ENCODE data around the gene MPPED2.

Gene MPPED2

DNA sequence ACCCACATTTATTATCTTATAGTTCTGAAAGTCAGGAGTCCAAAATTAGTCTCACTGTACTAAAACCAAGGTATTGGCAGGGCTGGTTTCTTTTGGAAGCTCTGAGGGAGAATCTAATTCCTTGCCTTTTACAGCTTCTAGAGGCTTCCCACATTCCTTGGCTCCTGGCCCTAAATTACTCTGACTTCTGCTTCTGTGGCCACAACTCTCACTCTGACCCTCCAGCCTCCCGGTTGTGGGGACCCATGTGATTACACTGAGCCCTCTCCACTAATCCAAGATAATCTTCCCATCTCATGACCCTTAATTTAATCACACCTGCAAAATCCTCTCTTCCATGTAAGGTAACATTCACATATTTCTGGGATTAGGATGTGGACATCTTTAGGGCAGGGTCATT is 152.3 kb downstream of the MPPED2 start:
- no peak for DNase-seq

DNA sequence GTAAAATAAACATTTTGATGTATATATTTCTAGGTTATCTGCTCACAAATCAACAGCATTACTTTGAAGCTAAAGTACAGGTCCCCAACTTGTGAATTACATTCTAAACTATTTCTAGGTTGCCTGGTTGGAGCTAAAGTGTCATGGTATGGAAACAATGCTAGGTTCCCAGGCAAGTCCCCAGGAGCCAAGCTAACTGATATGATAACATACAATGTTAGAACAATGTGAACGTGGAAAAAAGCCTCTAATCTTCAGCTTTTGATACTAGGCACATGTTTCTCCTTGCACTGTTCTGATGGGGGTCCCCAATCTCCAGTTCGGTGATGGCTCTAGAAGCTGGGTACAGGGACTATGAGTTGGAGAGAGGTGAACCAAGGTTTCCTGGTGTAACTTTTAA is 153.4 kb downstream of the MPPED2 start:
- no peak for DNase-seq
- in situ Hi-C loops (cut with MboI; ENCODE audit: low pct_unique_long_range_greater_than_20kb, low sequenced_read_pairs) = no loop called here

More for the DNA sequence above, 152.3 kb downstream of the MPPED2 start:
- in situ Hi-C loops (cut with MboI; ENCODE audit: low pct_unique_long_range_greater_than_20kb, low sequenced_read_pairs) = no loop called here

DNA sequence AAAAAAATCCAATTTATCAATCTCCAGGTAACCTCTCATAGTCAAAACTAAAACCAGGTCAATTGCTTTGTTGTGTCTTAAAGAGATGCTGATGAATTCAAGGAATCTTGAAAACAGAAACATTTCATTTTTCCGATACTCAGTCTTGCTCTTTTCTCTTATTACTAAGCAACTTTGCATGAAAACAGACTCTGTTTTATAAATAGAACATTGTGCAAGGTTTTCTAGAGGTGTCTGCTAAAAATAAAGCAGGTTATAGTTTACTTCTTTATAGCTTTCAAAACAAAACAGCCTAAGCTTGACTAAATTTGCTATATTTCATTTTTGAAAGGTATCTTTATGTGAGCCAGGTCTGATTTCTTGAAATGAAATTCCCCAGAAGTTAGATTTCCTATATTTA is 154.0 kb downstream of the MPPED2 start:
- in situ Hi-C loops (cut with MboI; ENCODE audit: low pct_unique_long_range_greater_than_20kb, low sequenced_read_pairs) = no loop called here
- DNase-seq = no peak

DNA sequence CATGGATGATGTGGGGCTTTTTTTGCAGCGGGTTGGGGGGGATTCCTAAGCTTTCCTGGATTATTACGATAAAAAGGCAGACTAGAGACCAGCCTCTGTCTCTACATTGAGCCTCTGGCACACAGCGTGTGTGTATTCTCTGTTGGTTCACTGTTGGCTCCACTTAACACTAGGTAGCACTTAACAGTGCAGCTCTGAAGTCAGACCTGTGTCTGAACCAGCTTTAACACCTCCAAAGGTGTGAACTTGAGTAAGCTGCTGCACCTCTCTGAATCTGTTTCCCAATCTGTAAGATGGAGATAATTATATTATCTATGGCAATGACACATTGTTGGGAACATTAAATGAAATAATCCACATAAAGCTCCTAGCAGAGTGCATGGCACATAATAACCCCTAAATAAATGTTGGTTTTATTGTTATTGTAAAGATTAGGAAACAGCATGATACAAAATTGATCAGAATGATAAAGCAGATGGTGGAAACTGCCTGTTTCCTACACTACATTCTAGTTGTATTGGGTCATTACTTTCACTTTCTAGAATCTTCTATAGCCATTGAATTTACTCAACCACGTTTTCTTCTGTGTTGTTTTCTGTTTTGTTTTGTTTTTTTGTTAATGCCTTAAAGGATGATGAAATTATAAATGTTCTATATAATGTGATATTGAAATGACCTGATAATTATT is 154.9 kb downstream of the MPPED2 start:
- DNase-seq = no peak
- in situ Hi-C loops (cut with MboI; ENCODE audit: low pct_unique_long_range_greater_than_20kb, low sequenced_read_pairs) = no loop called here

DNA sequence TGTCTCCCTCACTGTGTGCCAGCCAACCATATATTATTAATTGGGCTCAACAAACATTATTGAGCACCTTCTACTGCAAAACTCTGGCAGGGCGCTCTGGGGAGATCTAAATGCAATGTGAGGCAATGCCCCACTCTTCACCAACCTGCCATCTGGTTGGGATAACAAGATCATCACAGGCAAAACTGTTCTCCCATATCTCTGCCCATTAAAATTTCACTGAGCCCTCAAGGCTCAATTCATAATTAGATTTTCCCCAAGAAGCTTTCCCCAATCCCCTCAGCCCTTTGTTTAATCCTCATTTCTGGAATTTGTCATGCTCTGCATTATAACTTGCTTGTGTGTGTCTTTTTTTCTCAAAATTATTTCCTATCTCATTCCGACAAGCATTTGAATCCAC is 156.6 kb downstream of the MPPED2 start:
- DNase-seq = no peak
- in situ Hi-C loops (cut with MboI; ENCODE audit: low pct_unique_long_range_greater_than_20kb, low sequenced_read_pairs) = no loop called here

DNA sequence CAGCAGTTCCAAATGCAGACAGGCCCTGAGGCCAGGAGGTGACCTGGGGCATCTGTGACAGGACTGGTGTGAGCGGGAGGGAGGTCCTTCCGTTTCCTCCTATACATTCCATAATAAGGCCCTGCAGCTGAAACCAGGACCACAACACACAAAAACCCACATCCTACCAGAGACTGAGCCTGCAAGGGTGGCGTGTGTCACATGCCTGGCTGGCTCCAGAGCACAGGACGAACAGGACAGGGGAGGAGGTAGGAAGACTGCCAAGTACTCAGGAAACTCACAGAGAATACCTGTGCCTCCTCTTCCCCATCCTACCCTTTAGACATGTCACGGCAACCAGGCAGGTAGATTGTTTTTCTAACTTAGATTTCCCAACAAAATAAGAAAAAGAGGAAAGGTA is 159.4 kb downstream of the MPPED2 start:
- DNase-seq = no peak
- in situ Hi-C loops (cut with MboI; ENCODE audit: low pct_unique_long_range_greater_than_20kb, low sequenced_read_pairs) = no loop called here

DNA sequence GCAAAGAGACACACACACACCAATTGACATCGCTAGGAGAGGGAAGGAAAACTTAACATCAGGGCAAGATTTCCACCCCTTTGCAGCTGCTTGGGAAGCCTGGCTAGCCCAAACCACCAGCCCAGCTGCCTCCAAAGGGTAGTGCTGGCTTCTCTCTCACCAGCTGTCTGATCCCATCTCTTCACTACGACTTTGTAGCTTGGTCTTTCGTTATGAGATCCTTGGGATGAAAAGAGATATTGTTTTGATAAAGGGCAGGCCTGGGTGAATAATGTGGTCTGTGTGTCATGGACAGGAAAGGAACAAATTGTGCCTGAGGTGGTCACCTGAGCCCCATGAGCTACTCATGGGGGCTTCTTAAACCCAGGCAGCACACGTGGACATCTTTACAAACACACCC is 161.3 kb downstream of the MPPED2 start:
- DNase-seq = no peak
- in situ Hi-C loops (cut with MboI; ENCODE audit: low pct_unique_long_range_greater_than_20kb, low sequenced_read_pairs) = no loop called here

DNA sequence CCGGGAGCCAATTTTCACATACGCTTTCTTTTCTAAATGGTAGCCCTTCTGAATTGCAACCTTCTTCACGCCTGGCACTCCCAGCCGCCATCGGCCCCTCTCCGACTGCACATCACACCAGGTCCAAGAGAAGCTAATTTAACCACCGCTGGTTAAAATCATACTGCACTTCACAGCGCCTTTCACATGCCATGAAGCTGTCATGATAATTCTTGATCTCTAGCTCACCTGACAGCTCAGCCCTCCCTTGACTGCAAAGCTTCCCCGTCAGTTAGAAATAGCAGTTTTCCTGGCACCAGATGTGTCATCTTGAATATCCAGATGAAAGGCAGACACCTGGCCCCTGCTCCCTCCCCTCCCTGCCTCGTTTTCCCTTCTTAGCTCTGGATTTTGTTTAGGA is 161.8 kb downstream of the MPPED2 start:
- in situ Hi-C loops (cut with MboI; ENCODE audit: low pct_unique_long_range_greater_than_20kb, low sequenced_read_pairs) = no loop called here
- no peak for DNase-seq

DNA sequence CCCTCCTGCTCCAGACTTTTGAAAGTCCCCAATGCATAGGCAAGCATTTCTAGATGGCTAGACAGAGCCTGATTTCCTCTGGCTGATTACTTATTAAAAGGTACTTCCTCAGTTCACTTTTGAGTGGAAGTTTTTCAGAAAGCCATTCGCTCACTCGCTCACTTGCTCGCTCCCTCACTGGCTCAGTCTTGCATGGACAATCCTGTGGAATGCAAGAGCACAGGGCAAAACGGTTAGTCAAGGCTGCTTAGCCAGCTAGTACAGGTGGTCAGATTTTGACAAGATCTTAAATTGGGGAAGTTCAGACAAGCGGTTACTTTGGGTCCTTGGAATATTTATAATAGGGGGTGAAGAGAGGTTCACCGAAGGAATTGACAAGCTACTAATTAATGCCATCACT is 162.3 kb downstream of the MPPED2 start:
- in situ Hi-C loops (cut with MboI; ENCODE audit: low pct_unique_long_range_greater_than_20kb, low sequenced_read_pairs) = no loop called here
- no peak for DNase-seq

DNA sequence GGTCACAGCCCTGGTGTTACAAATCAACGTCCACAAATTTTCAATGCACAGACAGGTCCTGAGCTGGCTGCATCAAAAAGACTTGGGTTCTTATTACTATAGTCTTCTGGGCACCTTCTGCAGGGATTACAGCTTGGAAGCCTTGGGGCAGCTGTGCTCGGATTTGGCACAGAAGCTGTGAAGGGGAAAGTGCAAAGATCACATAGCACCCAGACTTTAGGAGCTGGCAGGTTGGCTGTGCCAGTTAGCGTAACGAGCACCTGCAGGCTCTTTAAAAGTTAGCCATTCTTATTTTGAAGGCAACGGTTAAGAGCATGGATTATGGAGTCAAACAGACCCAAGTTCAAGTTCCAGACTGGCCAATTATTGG is 162.9 kb downstream of the MPPED2 start:
- in situ Hi-C loops (cut with MboI; ENCODE audit: low pct_unique_long_range_greater_than_20kb, low sequenced_read_pairs) = no loop called here
- no peak for DNase-seq

DNA sequence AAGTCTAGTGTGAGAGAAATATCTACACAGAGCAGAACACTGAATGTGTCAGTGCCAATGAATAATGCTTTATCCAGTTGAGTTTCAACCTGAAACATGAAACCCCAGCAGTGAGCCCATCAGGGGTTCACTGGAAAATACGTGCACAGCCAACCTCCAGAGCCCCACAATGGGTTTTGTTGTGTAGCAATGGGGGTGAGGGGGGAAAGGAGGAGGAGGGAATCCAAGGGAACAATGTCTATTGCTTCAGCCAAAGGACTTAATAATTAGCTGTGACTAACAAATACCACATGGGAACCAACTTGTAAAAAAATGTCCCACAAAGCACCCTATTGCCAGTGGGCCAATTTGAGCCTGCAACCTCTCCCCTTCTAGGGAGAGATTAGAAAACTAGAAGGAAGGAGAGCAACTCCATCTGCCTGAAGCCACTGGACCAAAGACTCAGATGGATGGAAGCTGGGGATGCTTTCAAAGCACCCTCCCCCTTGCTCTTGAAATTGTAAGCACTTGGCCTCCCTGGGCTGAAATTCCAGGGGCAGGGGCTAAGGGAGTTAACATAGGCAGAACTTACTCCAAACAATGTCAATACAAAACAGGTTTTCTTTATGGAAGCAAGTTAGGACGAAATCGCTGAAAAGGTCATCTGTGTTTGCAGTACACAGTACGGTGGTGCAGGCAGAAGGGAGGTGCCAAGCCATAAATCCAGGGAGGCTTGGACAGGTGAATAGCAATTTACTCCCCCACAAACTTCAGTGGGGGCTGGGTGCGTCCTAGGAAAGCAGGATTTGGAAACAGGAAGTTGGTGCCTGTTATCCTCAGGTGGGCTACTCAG is 163.5 kb downstream of the MPPED2 start:
- in situ Hi-C loops (cut with MboI; ENCODE audit: low pct_unique_long_range_greater_than_20kb, low sequenced_read_pairs) = no loop called here
- DNase-seq = no peak

DNA sequence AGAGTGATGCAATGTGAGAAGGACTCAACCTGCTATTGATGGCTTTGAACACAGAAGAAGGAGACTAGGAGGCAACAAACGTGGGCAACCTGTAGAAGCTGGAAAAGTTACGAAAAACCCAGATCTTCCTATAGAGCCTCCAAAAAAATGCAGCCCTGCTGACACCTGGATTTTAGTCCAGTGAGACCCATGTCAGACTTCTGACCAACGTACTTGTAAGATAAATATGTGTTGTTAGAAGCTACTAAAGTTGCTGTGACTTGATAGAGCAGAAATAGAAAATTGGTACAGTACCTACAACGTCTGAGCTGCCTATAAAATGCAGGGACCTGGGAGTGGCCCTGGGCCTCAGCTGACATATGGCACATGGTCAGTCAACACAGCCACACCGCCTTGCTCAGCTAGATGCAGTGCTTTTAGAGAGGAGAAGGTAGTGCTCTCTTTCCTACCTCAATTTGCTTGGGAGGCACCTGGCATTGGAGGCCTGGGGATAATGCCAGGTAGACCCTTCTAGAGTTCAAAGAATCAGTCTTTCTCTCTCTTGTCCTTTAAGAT is 165.8 kb downstream of the MPPED2 start:
- in situ Hi-C loops (cut with MboI; ENCODE audit: low pct_unique_long_range_greater_than_20kb, low sequenced_read_pairs) = no loop called here
- no peak for DNase-seq

DNA sequence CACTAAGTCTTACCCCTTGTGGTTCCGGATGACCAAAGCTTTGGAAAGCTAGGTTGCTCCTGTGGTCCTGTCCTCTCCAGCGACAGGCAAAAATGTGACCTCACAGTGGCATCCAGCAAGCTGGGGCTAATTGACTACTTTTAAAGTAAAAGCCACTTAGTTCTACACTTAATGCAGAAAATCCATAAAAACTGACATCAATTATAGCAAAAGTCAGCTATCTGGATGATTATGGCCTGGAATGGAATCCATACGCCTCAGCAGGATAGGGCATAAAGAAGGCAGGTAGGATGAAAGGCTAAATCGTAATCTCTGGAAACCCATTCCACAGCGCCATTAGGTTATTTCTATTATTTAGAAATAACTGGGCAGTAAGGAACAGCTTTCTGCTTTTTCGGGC is 171.3 kb downstream of the MPPED2 start:
- no peak for DNase-seq
- in situ Hi-C loops (cut with MboI; ENCODE audit: low pct_unique_long_range_greater_than_20kb, low sequenced_read_pairs) = no loop called here

DNA sequence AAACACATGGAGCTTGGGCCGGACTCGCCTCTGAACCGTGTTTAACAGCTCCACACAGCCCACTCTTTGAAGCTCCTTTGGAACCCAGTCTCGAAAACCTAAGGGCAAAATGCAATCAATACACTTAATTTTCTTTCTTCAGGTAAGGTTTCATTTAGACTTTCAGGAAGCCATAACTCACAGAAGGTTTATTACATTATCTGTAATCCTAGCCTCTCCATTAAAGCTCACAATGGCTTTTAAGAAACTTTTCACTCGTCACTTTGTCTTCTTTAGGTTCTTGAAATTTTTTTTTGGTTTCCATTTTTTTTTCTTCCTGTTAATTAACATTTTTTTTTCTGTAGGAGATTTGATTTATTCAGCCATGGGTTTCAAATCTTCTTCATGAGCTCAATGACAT is 171.9 kb downstream of the MPPED2 start:
- in situ Hi-C loops (cut with MboI; ENCODE audit: low pct_unique_long_range_greater_than_20kb, low sequenced_read_pairs) = no loop called here
- DNase-seq = no peak

DNA sequence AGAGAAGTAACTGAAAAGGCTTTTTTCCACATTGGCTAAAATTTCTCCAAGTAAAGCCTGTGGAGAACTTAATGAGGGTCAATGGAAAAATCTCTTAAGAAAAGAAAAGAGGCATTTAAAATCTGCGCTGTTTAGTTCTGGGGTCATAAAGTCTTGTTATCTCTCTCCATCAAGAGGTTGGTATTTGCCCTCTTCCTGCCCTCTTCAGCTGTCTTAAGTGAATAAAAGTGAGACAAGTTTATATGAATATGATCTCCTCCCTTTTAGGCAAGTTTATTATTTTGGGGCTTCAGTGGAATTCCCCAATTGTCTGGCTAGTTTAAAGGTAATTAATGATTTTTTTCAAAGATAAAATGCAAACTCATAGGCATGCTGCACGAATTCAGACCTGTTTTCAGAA is 173.6 kb downstream of the MPPED2 start:
- DNase-seq = no peak
- in situ Hi-C loops (cut with MboI; ENCODE audit: low pct_unique_long_range_greater_than_20kb, low sequenced_read_pairs) = no loop called here

DNA sequence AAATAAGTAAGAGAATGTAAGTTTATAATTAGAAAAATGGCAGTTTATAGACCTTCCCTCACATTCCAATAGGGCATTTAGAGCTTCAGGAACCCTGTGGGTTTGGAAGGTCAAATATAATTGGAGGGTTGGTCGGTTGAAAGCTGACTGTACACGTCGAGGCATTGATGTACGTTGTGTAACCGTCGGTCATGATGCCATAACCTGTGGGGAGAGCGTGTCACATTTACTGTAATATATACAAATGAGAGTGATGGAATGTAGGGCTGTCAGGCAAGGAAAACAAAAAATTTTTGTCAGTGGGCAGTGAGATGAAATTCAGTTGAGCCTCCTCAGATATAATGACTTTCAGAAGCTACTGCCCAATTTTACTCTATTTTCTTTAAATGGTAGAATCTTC is 174.8 kb downstream of the MPPED2 start:
- in situ Hi-C loops (cut with MboI; ENCODE audit: low pct_unique_long_range_greater_than_20kb, low sequenced_read_pairs) = no loop called here
- DNase-seq = no peak

DNA sequence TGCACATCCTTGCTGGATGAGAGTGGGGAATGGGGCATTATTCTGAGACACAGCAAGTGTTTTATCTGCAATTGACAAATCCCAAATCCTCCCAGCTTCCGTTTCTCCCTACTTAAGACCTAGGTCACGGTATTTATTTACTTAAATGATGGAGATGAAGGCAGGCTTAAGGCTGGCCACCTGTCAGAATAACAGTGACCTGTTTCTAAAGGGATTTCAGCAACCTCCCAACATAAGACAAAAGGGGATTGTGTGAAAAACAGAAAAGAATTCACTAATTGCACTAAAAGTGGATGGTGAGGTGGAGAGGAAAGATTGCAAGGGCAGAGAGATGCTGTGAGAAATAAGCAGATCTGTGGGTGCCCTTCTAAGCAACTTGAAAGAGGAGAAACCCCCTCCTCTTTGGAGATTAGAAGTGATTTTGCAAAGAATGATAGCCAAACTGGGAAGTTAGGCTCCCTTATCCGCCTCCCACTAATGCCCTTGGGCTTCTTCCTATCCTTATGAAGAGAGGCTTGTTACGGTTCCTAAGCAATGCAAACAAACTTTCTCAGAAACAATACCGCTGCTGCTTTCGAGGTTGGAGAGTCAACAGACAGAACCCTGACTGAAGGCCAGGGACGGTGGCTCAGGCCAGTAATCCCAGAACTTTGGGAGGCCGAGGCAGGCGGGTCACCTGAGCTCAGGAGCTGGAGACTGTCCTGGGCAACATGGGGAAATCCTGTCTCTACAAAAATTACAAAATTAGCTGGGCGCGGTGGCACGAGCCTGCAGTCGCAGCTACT is 179.0 kb downstream of the MPPED2 start:
- DNase-seq = no peak
- in situ Hi-C loops (cut with MboI; ENCODE audit: low pct_unique_long_range_greater_than_20kb, low sequenced_read_pairs) = no loop called here

DNA sequence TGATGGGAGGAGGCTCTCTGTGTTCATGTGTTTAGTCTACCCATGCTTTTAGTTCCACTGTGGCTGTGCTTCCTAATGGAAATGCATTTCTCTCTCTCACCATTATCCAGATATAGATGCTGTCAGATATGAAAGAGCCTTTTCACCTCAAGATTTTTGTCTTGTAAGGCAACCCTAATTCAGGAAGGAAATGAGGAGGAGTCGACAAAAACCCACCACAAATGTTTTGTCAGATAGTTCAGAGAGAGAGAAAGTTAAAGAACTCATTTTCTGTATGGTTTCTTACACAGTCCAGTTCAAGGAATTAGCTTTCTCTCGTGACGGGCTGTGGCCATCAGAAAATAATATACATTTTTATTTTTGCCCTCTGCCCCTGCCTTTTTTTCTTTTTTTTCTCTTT is 180.8 kb downstream of the MPPED2 start:
- in situ Hi-C loops (cut with MboI; ENCODE audit: low pct_unique_long_range_greater_than_20kb, low sequenced_read_pairs) = no loop called here
- DNase-seq = no peak

DNA sequence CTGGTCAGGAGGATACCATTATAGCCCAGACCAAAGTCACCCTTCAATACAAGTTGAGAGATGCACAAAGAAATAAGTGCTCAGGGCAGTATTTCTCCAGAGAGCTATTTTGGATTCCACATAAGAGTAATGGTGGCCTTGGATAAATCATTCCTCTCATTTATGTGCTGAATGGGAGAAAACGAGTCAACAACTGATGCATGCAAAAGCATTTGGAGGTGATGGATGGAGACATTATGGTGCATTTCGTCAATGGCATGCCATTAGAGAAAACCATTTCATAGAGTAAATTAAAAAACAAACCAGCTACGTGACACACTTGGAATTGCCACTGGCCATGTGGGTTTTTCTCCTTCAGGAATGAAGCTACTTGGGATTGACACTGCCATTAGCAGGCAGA is 182.0 kb downstream of the MPPED2 start:
- in situ Hi-C loops (cut with MboI; ENCODE audit: low pct_unique_long_range_greater_than_20kb, low sequenced_read_pairs) = no loop called here
- no peak for DNase-seq

DNA sequence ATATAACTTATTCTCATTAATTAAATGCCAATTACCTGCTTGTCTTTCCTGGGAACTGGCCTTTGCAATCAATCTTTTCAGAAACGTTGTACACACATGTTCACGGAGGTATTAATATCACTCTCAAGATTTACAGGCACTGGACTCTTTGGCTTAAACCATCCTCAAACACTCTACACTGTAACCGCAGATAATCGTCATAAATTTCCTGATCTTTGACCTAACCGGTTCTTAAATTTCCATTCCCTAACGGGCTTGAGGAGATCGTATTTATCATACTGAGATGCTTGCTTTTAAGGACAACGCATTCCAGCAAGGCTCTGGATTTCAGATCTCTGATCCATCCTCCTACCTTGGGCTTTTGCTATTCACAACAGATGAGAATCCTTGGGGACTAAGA is 190.4 kb downstream of the MPPED2 start:
- in situ Hi-C loops (cut with MboI; ENCODE audit: low pct_unique_long_range_greater_than_20kb, low sequenced_read_pairs) = no loop called here
- no peak for DNase-seq
